ENCODE measurements around the gene CHI3L1. TPM values are rescaled to one million over a fixed set of nuclear protein-coding genes. Genes with fewer than 3 reads are reported as not detected.

Gene CHI3L1
- total RNA-seq, 1 experiment from 2014 or later: not detected

DNA sequence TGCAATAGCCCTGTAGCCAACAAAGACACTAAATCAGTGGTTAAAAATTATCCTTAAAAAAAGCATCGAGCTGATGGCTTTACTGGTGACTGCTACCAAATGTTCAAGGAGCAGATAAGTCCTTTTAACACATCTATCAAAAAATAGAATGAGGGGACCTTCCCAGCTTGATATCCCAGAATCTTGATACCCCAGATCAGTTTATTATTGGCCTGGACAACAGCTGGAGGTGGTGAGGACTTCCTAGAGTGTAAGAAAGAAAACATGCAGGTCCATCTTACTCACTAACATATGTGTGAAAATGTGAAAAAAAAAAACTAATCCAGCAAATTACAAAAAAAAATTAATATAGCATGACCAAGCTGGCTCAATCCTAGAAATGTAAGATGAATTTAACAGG lies 21.7 kb upstream of the CHI3L1 start:
- CTCF ChIA-PET: interaction anchor here (1.0 to 2.1 kb wide), 2 partner anchors 8 to 169 kb away, joined by 5 to 7 read pairs; no protein-coding TSS in a partner anchor
- no peaks in the 10 kb centered on the region for H3K79me2 ChIP-seq (ENCODE audit: insufficient read depth, low read length)
- no peak overlapping the region for H3K27ac ChIP-seq (ENCODE audit: low read depth, low read length)
- H3K9ac ChIP-seq (ENCODE audit: low read length): no peak overlapping the region
- H3K4me2 ChIP-seq (ENCODE audit: low read length): no peak overlapping the region
- ATAC-seq (no peak), DNase-seq (ENCODE audit: low read depth, low spot score) (no peak)
- no peaks in the 10 kb centered on the region for H3K9me3 ChIP-seq (ENCODE audit: control insufficient read depth in 1 of 2, insufficient read depth in 1 of 2, low read depth in 1 of 2, low read length in 2 of 2)
- BruUV-seq (replicated peaks): no TSS peak
- H3K36me3 ChIP-seq (ENCODE audit: control insufficient read depth in 1 of 2, insufficient read depth in 2 of 2, low read length in 2 of 2): no peaks in the 10 kb centered on the region
- H3K9me2 ChIP-seq (ENCODE audit: insufficient read depth): no peaks in the 10 kb centered on the region
- POLR2A ChIA-PET: no interaction called here
- H3K4me3 ChIP-seq (replicated peaks in 1 of 2; ENCODE audit: low read depth in 1 of 2, low read length in 2 of 2): no peak overlapping the region
- H3K4me1 ChIP-seq (ENCODE audit: control insufficient read depth in 1 of 2, insufficient read depth in 2 of 2, low read length in 2 of 2): no peaks in the 10 kb centered on the region
- no peak for TF ChIP-seq CEBPB (IDR thresholded peaks at IDR 0.05; ENCODE audit: low read depth)
- TF ChIP-seq, protein P1, sequence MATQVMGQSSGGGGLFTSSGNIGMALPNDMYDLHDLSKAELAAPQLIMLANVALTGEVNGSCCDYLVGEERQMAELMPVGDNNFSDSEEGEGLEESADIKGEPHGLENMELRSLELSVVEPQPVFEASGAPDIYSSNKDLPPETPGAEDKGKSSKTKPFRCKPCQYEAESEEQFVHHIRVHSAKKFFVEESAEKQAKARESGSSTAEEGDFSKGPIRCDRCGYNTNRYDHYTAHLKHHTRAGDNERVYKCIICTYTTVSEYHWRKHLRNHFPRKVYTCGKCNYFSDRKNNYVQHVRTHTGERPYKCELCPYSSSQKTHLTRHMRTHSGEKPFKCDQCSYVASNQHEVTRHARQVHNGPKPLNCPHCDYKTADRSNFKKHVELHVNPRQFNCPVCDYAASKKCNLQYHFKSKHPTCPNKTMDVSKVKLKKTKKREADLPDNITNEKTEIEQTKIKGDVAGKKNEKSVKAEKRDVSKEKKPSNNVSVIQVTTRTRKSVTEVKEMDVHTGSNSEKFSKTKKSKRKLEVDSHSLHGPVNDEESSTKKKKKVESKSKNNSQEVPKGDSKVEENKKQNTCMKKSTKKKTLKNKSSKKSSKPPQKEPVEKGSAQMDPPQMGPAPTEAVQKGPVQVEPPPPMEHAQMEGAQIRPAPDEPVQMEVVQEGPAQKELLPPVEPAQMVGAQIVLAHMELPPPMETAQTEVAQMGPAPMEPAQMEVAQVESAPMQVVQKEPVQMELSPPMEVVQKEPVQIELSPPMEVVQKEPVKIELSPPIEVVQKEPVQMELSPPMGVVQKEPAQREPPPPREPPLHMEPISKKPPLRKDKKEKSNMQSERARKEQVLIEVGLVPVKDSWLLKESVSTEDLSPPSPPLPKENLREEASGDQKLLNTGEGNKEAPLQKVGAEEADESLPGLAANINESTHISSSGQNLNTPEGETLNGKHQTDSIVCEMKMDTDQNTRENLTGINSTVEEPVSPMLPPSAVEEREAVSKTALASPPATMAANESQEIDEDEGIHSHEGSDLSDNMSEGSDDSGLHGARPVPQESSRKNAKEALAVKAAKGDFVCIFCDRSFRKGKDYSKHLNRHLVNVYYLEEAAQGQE (IDR thresholded peaks at IDR 0.05; ENCODE audit: low read depth): no peak
- no peak for TF ChIP-seq CBX3 (IDR thresholded peaks at IDR 0.05; ENCODE audit: low read depth)
- TF ChIP-seq ELF1 (IDR thresholded peaks at IDR 0.05; ENCODE audit: borderline replicate concordance, low read depth): no peak
- TF ChIP-seq POLR2AphosphoS5 (IDR thresholded peaks at IDR 0.05; ENCODE audit: low read depth, low read length): no peak
- TF ChIP-seq FOSL1 (IDR thresholded peaks at IDR 0.05; ENCODE audit: low read depth): no peak
- TF ChIP-seq SP1 (IDR thresholded peaks at IDR 0.05; ENCODE audit: low read depth): no peak
- no peak for TF ChIP-seq SRF (IDR thresholded peaks at IDR 0.05; ENCODE audit: low read depth)
- H4K20me1 ChIP-seq (ENCODE audit: insufficient read depth): no peaks in the 10 kb centered on the region
- no peaks in the 10 kb centered on the region for H3K27me3 ChIP-seq (ENCODE audit: insufficient read depth, low read length)
- RAD21 ChIA-PET (ENCODE audit: low non-redundant PET in 1 of 2, low total read pairs in 2 of 2, uncharacterized antibody in 2 of 2, unreplicated experiment in 2 of 2): interaction anchor here in 1 of 2 experiments (1.4 kb wide), 1 partner anchor 42 kb away, joined by 3 read pairs; no protein-coding TSS in a partner anchor
- H2AFZ ChIP-seq (ENCODE audit: low read depth, low read length, poor library complexity, severe bottlenecking): no peak overlapping the region
- intact Hi-C loops (cut with micrococcal nuclease): no loop called here
